Endothelial cell of umbilical vein (primary cell): ENCODE data around the gene SUSD6. TPM values are rescaled to one million over a fixed set of nuclear protein-coding genes. Genes with fewer than 3 reads are reported as not detected.

Experiments
- BruUV-seq: library from RNA; stranded (reverse); fragments of 400-500 nt; replicated peaks from 2 replicates; lab custom pipeline; 2021; lab: Mats Ljungman, UMichigan
- CTCF ChIA-PET: fragments of 300-600, 350-600 bp; sonication (Branson Sonifier 250); formaldehyde crosslinking; loops from one replicate; lab custom pipeline; 2021; ENCODE audit warnings: antibody characterized with exemption, inconsistent platforms; lab: Charles Lee
- POLR2A ChIA-PET: fragments of 300-600, 350-600 bp; sonication (Branson Sonifier 250); formaldehyde crosslinking; loops from one replicate; lab custom pipeline; 2021; ENCODE audit warnings: antibody characterized with exemption, inconsistent platforms; lab: Charles Lee
- DNase-seq: peaks from one replicate; pipeline ENCODE4 v3.0.0-alpha.2; 2011; ENCODE audit warnings: low read depth, low spot score
- FAIRE-seq: peaks from 2 replicates; lab custom pipeline; 2011; peaks lifted over from hg19 to GRCh38; lab: Jason Lieb, UNC
- H2AFZ ChIP-seq: 2 replicates; pipeline ENCODE4 v1.6.0; 2012; ENCODE audit warnings: low read depth, low read length, control low read depth, inconsistent platforms
- H3K27ac ChIP-seq: 2 replicates; pipeline ENCODE4 v1.5.1; 2011; ENCODE audit warnings: low read depth, mild to moderate bottlenecking, control low read depth, low read length, moderate library complexity; ENCODE audit not compliant: insufficient read depth
- H3K27me3 ChIP-seq, 2 experiments: 2 replicates each; pipeline versions ENCODE4 v1.6.0 to v1.6.1; 2011; ENCODE audit warnings: low read length in 2 of 2, mixed read lengths in 1 of 2; ENCODE audit not compliant: control insufficient read depth in 2 of 2, insufficient read depth in 2 of 2
- H3K36me3 ChIP-seq, 2 experiments: 2 replicates in 1 of 2; 3 replicates in 1 of 2; pipeline ENCODE4 v1.5.1; 2011; ENCODE audit warnings: low read length in 2 of 2, mild to moderate bottlenecking in 1 of 2, moderate library complexity in 1 of 2; ENCODE audit not compliant: control insufficient read depth in 2 of 2, insufficient read depth in 2 of 2; ENCODE audit errors: extremely low read depth in 1 of 2
- H3K4me1 ChIP-seq: 3 replicates; pipeline ENCODE4 v1.5.1; 2011; ENCODE audit warnings: mild to moderate bottlenecking, low read length; ENCODE audit not compliant: control insufficient read depth, insufficient read depth; ENCODE audit errors: extremely low read depth
- H3K4me2 ChIP-seq: 2 replicates; pipeline ENCODE4 v1.6.1; 2011; ENCODE audit warnings: low read length, control low read depth, mixed read lengths; ENCODE audit not compliant: insufficient read depth
- H3K4me3 ChIP-seq, 3 experiments: fragments of 200-600 bp in 1 of 3; sonication (generic), shearing (Covaris generic) in 1 of 3; replicated peaks in 1 of 3; 2 replicates each; pipeline ENCODE4 v1.5.1; 2011 to 2016; ENCODE audit warnings: control low read depth in 3 of 3, low read length in 3 of 3, mild to moderate bottlenecking in 2 of 3, inconsistent platforms in 1 of 3, low read depth in 1 of 3, moderate library complexity in 1 of 3; ENCODE audit not compliant: insufficient read depth in 1 of 3
- H3K79me2 ChIP-seq: 2 replicates; pipeline ENCODE4 v1.6.0; 2012; ENCODE audit warnings: low read length, inconsistent platforms; ENCODE audit not compliant: control insufficient read depth, insufficient read depth
- H3K9ac ChIP-seq: replicated peaks from 2 replicates; pipeline ENCODE3; 2011; ENCODE audit warnings: low read length, control low read depth; ENCODE audit not compliant: insufficient read depth; ENCODE audit errors: extremely low read depth
- H3K9me1 ChIP-seq: replicated peaks from 3 replicates; pipeline ENCODE4 v1.6.0; 2011; ENCODE audit warnings: mild to moderate bottlenecking, low read length; ENCODE audit not compliant: control insufficient read depth, insufficient read depth; ENCODE audit errors: extremely low read depth
- H3K9me3 ChIP-seq: replicated peaks from 2 replicates; pipeline ENCODE4 v1.5.1; 2012; ENCODE audit warnings: low read length, inconsistent platforms; ENCODE audit not compliant: control insufficient read depth, insufficient read depth
- H4K20me1 ChIP-seq: replicated peaks from 2 replicates; pipeline ENCODE3; 2011; ENCODE audit warnings: mild to moderate bottlenecking, low read length; ENCODE audit not compliant: control insufficient read depth, insufficient read depth; ENCODE audit errors: extremely low read depth
- CTCF ChIP-seq, 2 donors: IDR thresholded peaks; 1 replicate in 1 of 2; 2 replicates in 1 of 2; pipeline ENCODE4 v1.5.1; 2011; ENCODE audit warnings: low read length in 2 of 2, mild to moderate bottlenecking in 2 of 2, moderate library complexity in 2 of 2, control low read depth in 1 of 2, inconsistent platforms in 1 of 2, low read depth in 1 of 2; ENCODE audit not compliant: insufficient read depth in 1 of 2; ENCODE audit errors: extremely low read depth in 1 of 2
- EZH2 ChIP-seq: IDR thresholded peaks from 2 replicates; pipeline ENCODE4 v1.6.1; 2012; ENCODE audit warnings: borderline replicate concordance, low read depth, mild to moderate bottlenecking, moderate library complexity, low read length, inconsistent platforms; ENCODE audit not compliant: severe bottlenecking
- FOS ChIP-seq: IDR thresholded peaks from 2 replicates; pipeline ENCODE4 v1.6.1; 2011; ENCODE audit warnings: mild to moderate bottlenecking, low read length, moderate library complexity, borderline replicate concordance; ENCODE audit not compliant: insufficient read depth
- GATA2 ChIP-seq: IDR thresholded peaks from 2 replicates; pipeline ENCODE4 v1.7.0; 2011; ENCODE audit warnings: low read depth, mild to moderate bottlenecking, moderate library complexity, mixed read lengths, low read length; ENCODE audit not compliant: insufficient read length, insufficient read depth
- JUN ChIP-seq: IDR thresholded peaks from 2 replicates; pipeline ENCODE4 v1.6.1; 2011; ENCODE audit warnings: borderline replicate concordance, low read depth; ENCODE audit not compliant: insufficient read length, insufficient read depth
- MYC ChIP-seq: IDR thresholded peaks from one replicate; pipeline ENCODE4 v1.6.1; 2011; ENCODE audit warnings: mild to moderate bottlenecking, low read depth, low read length
- POLR2A ChIP-seq: IDR thresholded peaks from 2 replicates; pipeline ENCODE4 v1.6.1; 2012; ENCODE audit warnings: low read depth, mild to moderate bottlenecking, control low read depth, low read length
- POLR2AphosphoS5 ChIP-seq: IDR thresholded peaks from 2 replicates; pipeline ENCODE4 v1.6.1; 2012; ENCODE audit warnings: low read depth, mild to moderate bottlenecking, control low read depth, low read length, moderate library complexity; ENCODE audit not compliant: insufficient read depth
- dilution Hi-C: fragments of 300-500 bp; cut with MboI; formaldehyde crosslinking; loops from one replicate; pipeline ENCODE4 v1.15.0; 2019; ENCODE audit warnings: low sequenced_read_pairs; ENCODE audit not compliant: extremely low pct_ligation_motif_present
- intact Hi-C: fragments of 100-400 bp; cut with micrococcal nuclease; formaldehyde crosslinking; loops from one replicate; pipeline ENCODE4 v1.10.0; 2022
- polyA plus RNA-seq, 4 experiments: library from polyadenylated mRNA; depleted of rRNA in 3 of 4; stranded (reverse) in 3 of 4; unstranded in 1 of 4; fragments of >200 nt; gene quantifications; 2 replicates each; pipeline versions ENCODE4 v1.2.1 to v1.2.3, GENCODE V29; 2011 to 2012; ENCODE audit warnings: missing spikeins in 1 of 4
- total RNA-seq: library from RNA; stranded (reverse); gene quantifications from 2 replicates; pipeline ENCODE4 v1.2.3, GENCODE V29; 2021
- TF ChIP-seq, protein P1 (sequence below): IDR thresholded peaks from 2 replicates; pipeline ENCODE4 v1.6.1; 2011; ENCODE audit not compliant: insufficient read depth, insufficient read length

Gene SUSD6
- total and polyA plus RNA-seq, 2 donors (not counting 3 experiments of a cell fraction or from before 2014, with no cell fraction given) = 13.4 to 19.5 TPM

DNA sequence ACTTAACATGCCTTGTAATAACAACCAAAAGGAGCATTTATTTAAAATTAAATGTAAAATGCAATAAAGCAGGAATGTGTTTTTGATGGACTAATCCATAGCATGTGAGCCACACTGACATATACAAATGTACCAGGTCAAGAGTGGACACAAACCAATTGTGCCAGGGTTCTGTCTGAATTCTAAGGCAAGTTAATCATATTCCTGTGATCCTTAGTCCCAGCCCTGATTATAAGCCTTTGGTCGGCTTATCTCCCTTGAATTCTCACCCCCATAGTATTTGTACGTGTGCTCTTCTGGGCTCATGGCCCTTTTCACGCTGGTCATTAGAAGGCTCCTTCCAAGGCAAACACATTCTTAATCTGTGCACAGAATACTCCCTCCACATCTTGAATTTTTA is 144.9 kb downstream of the SUSD6 start:
- H4K20me1 ChIP-seq = no peaks in the 10 kb centered on the region

More for the DNA sequence above, 144.9 kb downstream of the SUSD6 start:
- intact Hi-C loops = no loop called here
- ChIA-PET CTCF (interaction anchor here (1.1 to 1.7 kb wide), 2 partner anchors 12 to 26 kb away, joined by 3 to 5 read pairs; no protein-coding TSS in a partner anchor), POLR2A (no interaction called here)
- Histone ChIP-seq H3K36me3 (no peaks in the 10 kb centered on the region), H3K4me1 (peaks cover 13% of the 10 kb centered on the region), H3K4me2 (no peak overlapping the region), H3K9ac (no peak overlapping the region), H2AFZ (no peak overlapping the region), H3K27me3 (no peaks in the 10 kb centered on the region), H3K9me3 (no peaks in the 10 kb centered on the region), H3K9me1 (no peaks in the 10 kb centered on the region), H3K4me3 (no peak overlapping the region), H3K79me2 (no peaks in the 10 kb centered on the region), H3K27ac (no peak overlapping the region)
- FAIRE-seq (no peak), DNase-seq (no peak)
- BruUV-seq = no TSS peak
- dilution Hi-C loops = no loop called here
- no peak for TF ChIP-seq POLR2AphosphoS5
- TF ChIP-seq POLR2A = no peak
- no peak for TF ChIP-seq JUN
- TF ChIP-seq CTCF (IDR thresholded peaks at IDR 0.05; ENCODE audit: extremely low read depth in 1 of 2, insufficient read depth in 1 of 2, low read depth in 1 of 2, low read length in 2 of 2) = no peak
- TF ChIP-seq, protein P1, sequence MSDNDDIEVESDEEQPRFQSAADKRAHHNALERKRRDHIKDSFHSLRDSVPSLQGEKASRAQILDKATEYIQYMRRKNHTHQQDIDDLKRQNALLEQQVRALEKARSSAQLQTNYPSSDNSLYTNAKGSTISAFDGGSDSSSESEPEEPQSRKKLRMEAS = no peak
- TF ChIP-seq EZH2 = no peak
- no peak for TF ChIP-seq MYC
- no peak for TF ChIP-seq GATA2
- TF ChIP-seq FOS = no peak
